ENCODE data around the gene DCC. TPM values are rescaled to one million over a fixed set of nuclear protein-coding genes. Genes with fewer than 3 reads are reported as not detected.

Gene DCC
- total and polyA plus RNA-seq, 2 of the 8 experiments (the other 6 are each of a cell fraction or from before 2014, with no cell fraction given), result 0.14 to 1.4 TPM

DNA sequence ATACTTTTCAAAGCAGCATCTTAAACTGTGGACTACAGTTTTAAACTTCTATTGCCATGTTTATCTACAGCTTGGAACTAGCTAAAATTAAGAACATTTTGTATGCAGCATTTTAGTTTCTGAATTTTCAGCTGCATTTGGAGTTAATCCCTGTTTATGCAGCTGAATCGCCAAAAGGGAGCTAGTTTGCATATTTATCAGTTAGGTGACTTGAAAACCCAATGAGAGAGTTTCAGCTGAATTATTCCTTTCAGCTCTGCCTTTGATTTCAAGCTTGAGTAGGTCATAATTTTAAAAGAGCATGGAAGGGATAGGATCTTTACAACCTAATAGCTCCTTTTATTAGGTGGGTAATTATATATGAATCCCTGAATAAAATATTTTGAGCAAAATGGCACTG is 1191.9 kb downstream of the DCC start:
- 80% methylated on average over 1 of the region's 1 CpG; no CpG with 5 or more reads in 1 of the 2 experiments for WGBS, 2 experiments (ENCODE audit: extremely low coverage in 1 of 2, insufficient coverage in 1 of 2, insufficient read length in 1 of 2, insufficient replicate concordance in 2 of 2, low coverage in 1 of 2, low lambda C conversion rate in 2 of 2, missing lambda C conversion rate in 1 of 2)
- Histone ChIP-seq H3K79me2 (ENCODE audit: control insufficient read depth in 1 of 2, insufficient read depth in 2 of 2, low read length in 2 of 2) (no peaks in the 10 kb centered on the region), H3K14ac (ENCODE audit: insufficient read length) (no peak overlapping the region), H2BK12ac (ENCODE audit: low read depth, low read length) (no peak overlapping the region), H3K9ac (replicated peaks in 1 of 4; ENCODE audit: extremely low read depth in 1 of 4, low read depth in 3 of 4, low read length in 3 of 4) (no peak overlapping the region), H3K9me3 (ENCODE audit: insufficient read depth in 2 of 2, low read depth in 1 of 2, low read length in 1 of 2) (no peaks in the 10 kb centered on the region), H3K18ac (ENCODE audit: extremely low read depth, low read length) (no peak overlapping the region), H4K91ac (replicated peaks; ENCODE audit: insufficient read length, low read length) (no peak overlapping the region), H2AK5ac (ENCODE audit: low read depth, low read length) (no peak overlapping the region), H2BK15ac (ENCODE audit: low read length) (no peak overlapping the region), H2AFZ (ENCODE audit: low read length) (no peak overlapping the region), H3K36me3 (ENCODE audit: control insufficient read depth in 2 of 4, insufficient read depth in 4 of 4, low read length in 3 of 4) (no peaks in the 10 kb centered on the region), H4K5ac (ENCODE audit: insufficient read length, low read depth, low read length) (no peak overlapping the region), H3K4ac (replicated peaks; ENCODE audit: insufficient read length, low read depth, low read length) (no peak overlapping the region), H4K20me1 (replicated peaks in 1 of 2; ENCODE audit: control insufficient read depth in 1 of 2, insufficient read depth in 2 of 2, low read length in 2 of 2) (no peaks in the 10 kb centered on the region), H3K27me3 (replicated peaks in 1 of 4; ENCODE audit: control insufficient read depth in 3 of 4, extremely low read depth in 1 of 4, insufficient read depth in 3 of 4, low read length in 3 of 4) (no peaks in the 10 kb centered on the region), H3K4me1 (replicated peaks in 1 of 4; ENCODE audit: control insufficient read depth in 3 of 4, insufficient read depth in 4 of 4, low read length in 3 of 4) (no peaks in the 10 kb centered on the region; a peak in 1 of 7 replicates), H3K23me2 (ENCODE audit: low read depth, low read length) (no peaks in the 10 kb centered on the region), H3K56ac (replicated peaks; ENCODE audit: insufficient read length, low read depth, low read length) (no peak overlapping the region), H4K8ac (ENCODE audit: extremely low read depth, insufficient read depth, low read length) (no peak overlapping the region), H3K79me1 (ENCODE audit: low read depth, low read length) (no peaks in the 10 kb centered on the region), H2BK5ac (ENCODE audit: low read depth, low read length) (no peak overlapping the region), H3K4me2 (ENCODE audit: insufficient read depth in 1 of 2, low read depth in 2 of 2, low read length in 2 of 2) (no peak overlapping the region), H2BK20ac (ENCODE audit: low read length) (no peak overlapping the region), H3K23ac (ENCODE audit: insufficient read length) (no peak overlapping the region), H3K27ac (ENCODE audit: low read depth, low read length) (no peak overlapping the region), H3K4me3 (ENCODE audit: extremely low read depth in 1 of 4, insufficient read depth in 2 of 4, low read depth in 3 of 4, low read length in 4 of 4) (no peak overlapping the region), H2BK120ac (replicated peaks; ENCODE audit: low read depth, low read length) (no peak overlapping the region)
- no peak for TF ChIP-seq POU5F1 (IDR thresholded peaks at IDR 0.05; ENCODE audit: low read depth, low read length)
- TF ChIP-seq JUN (IDR thresholded peaks at IDR 0.05; ENCODE audit: low read depth, low read length), result no peak
- TF ChIP-seq CHD2 (IDR thresholded peaks at IDR 0.05; ENCODE audit: low read length), result no peak
- no peak for TF ChIP-seq SUZ12 (IDR thresholded peaks at IDR 0.05; ENCODE audit: low read length)
- TF ChIP-seq YY1 (IDR thresholded peaks at IDR 0.05; ENCODE audit: low read depth, low read length), result no peak
- no peak for TF ChIP-seq FOSL1 (IDR thresholded peaks at IDR 0.05; ENCODE audit: insufficient read depth, low read depth, low read length)
- no peak for TF ChIP-seq E2F6 (IDR thresholded peaks at IDR 0.05)
- no peak for TF ChIP-seq RFX5 (IDR thresholded peaks at IDR 0.05; ENCODE audit: borderline replicate concordance, low read depth, low read length)
- TF ChIP-seq PHF8 (conservative IDR thresholded peaks at IDR 0.05; ENCODE audit: low read depth, low read length), result no peak
- no peak for TF ChIP-seq TAF7 (optimal IDR thresholded peaks at IDR 0.05; ENCODE audit: borderline replicate concordance, low read depth, low read length)
- TF ChIP-seq RAD21 (IDR thresholded peaks at IDR 0.05 in 1 of 2, conservative IDR thresholded peaks at IDR 0.05 in 1 of 2; ENCODE audit: low read depth in 2 of 2, low read length in 2 of 2), result no peak
- no peak for TF ChIP-seq SP2 (IDR thresholded peaks at IDR 0.05; ENCODE audit: low read length)
- no peak for TF ChIP-seq KDM1A (IDR thresholded peaks at IDR 0.05; ENCODE audit: borderline replicate concordance, low read length)
- FAIRE-seq, result no peak
- ChIA-PET POLR2A (ENCODE audit: partially characterized antibody) (no interaction called here), CTCF (ENCODE audit: partially characterized antibody) (interaction anchor here (0.9 to 1.6 kb wide), 4 partner anchors 9 to 35 kb away, joined by 3 read pairs; no protein-coding TSS in a partner anchor)
- DNase-seq (ENCODE audit: low read depth in 1 of 2, low spot score in 2 of 2), result no peak

All from H1 (cell line).